Prostate gland (tissue), 2 donors: ENCODE measurements around the gene CSF1R.

Experiments used
- CTCF ChIP-seq, 4 experiments: fragments of 200-600 bp in 2 of 4; fragments of 450-650 bp in 2 of 4; sonication (generic) in 2 of 4; IDR thresholded peaks; 1 replicate in 3 of 4; 2 replicates in 1 of 4; pipeline ENCODE4 v1.5.1; 2016 to 2019; ENCODE audit warnings: antibody characterized with exemption in 4 of 4, mild to moderate bottlenecking in 2 of 4, moderate library complexity in 2 of 4
- POLR2A ChIP-seq: fragments of 450-650 bp; IDR thresholded peaks from one replicate; pipeline ENCODE4 v1.6.1; 2016; ENCODE audit warnings: antibody characterized with exemption, mild to moderate bottlenecking
- POLR2AphosphoS5 ChIP-seq: sonication (generic); formaldehyde crosslinking; IDR thresholded peaks from one replicate; pipeline ENCODE4 v1.6.1; 2017; ENCODE audit warnings: antibody characterized with exemption

DNA sequence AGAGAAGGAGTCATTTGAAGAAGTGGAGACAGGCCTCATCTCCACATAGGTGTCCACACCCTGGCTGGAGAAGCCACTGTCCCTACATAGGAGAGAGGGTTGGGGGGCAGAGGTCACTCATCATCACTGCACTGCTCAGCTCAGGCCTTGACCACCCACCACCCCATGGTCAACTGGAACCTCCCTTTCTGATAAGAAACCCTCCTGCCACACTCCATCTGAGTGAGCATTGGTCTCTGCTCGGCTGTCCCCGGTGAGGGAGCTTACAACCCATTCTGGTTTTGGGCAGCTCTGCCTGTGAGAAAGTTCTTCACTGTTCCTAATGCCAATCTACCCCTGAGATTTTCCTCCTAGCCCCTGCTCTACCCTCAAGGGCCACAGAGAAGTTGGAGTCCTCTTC, 28.8 kb downstream of the CSF1R start:
- TF ChIP-seq POLR2AphosphoS5 (no peak), POLR2A (no peak), CTCF (IDR thresholded peaks at IDR 0.05) (no peak)
